ENCODE results near the gene DNAL4. TPM values are rescaled to one million over a fixed set of nuclear protein-coding genes. Genes with fewer than 3 reads are reported as not detected.

DNAL4 gene
- total RNA-seq, 4 donors from 2014 or later: 9.3 to 15.2 (median 12.8) TPM

DNA sequence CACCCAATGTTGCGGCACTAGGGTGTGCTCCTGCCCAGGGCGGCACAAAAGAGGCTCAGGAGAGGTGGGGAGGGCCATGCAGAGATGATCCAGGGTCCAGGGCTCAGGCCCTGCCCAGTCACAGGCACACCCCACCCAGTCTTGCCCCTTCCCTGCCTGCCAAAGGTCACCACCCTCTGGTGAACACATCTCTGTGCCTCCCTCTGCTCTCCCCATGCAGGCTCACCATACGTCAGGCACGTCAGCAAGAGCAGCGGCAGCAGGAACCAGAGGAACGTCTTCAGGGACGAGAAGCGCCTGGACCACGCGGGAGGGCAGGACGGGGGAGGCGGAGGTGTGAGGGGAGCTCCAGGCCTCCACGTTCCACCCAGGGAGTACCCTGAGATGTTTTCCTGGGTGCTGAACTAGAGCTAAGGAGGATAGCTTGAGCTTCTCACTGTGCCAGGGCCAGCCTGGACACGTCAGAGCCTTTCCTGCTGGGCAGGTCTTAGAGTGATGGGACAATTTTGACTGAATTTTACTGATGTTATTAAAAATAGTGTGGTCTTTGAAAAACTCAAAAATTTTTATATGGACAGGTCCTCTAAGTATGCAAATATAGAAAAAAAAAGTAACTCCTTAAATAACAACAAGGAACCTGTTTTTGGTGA lies 45.3 kb downstream of the DNAL4 start:
- peaks cover 93 to 100% (median 94%) of the 10 kb centered on the region in 4 donors for H3K36me3 ChIP-seq
- peaks cover 14 to 39% (median 36%) of the 10 kb centered on the region in 4 donors for H3K4me1 ChIP-seq
- DNase-seq (ENCODE audit: extremely low spot score): no peak
- H3K27me3 ChIP-seq: no peaks in the 10 kb centered on the region
- TF ChIP-seq POLR2AphosphoS5 (IDR thresholded peaks at IDR 0.05) (no peak), EP300 (IDR thresholded peaks at IDR 0.05) (no peak), POLR2A (IDR thresholded peaks at IDR 0.05; ENCODE audit: low read depth) (no peak)
- TF ChIP-seq, protein P1, sequence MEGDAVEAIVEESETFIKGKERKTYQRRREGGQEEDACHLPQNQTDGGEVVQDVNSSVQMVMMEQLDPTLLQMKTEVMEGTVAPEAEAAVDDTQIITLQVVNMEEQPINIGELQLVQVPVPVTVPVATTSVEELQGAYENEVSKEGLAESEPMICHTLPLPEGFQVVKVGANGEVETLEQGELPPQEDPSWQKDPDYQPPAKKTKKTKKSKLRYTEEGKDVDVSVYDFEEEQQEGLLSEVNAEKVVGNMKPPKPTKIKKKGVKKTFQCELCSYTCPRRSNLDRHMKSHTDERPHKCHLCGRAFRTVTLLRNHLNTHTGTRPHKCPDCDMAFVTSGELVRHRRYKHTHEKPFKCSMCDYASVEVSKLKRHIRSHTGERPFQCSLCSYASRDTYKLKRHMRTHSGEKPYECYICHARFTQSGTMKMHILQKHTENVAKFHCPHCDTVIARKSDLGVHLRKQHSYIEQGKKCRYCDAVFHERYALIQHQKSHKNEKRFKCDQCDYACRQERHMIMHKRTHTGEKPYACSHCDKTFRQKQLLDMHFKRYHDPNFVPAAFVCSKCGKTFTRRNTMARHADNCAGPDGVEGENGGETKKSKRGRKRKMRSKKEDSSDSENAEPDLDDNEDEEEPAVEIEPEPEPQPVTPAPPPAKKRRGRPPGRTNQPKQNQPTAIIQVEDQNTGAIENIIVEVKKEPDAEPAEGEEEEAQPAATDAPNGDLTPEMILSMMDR (IDR thresholded peaks at IDR 0.05): no peak
- peak overlapping the region in 1 of 4 donors; percentile 14 for H3K27ac ChIP-seq (replicated peaks in 1 of 4)
- intact Hi-C loops (cut with DNase I): no loop called here
- no peak overlapping the region for H3K4me3 ChIP-seq
- H3K9me3 ChIP-seq: no peaks in the 10 kb centered on the region
- WGBS: 86% methylated on average over 14 of the region's 14 CpGs

DNA sequence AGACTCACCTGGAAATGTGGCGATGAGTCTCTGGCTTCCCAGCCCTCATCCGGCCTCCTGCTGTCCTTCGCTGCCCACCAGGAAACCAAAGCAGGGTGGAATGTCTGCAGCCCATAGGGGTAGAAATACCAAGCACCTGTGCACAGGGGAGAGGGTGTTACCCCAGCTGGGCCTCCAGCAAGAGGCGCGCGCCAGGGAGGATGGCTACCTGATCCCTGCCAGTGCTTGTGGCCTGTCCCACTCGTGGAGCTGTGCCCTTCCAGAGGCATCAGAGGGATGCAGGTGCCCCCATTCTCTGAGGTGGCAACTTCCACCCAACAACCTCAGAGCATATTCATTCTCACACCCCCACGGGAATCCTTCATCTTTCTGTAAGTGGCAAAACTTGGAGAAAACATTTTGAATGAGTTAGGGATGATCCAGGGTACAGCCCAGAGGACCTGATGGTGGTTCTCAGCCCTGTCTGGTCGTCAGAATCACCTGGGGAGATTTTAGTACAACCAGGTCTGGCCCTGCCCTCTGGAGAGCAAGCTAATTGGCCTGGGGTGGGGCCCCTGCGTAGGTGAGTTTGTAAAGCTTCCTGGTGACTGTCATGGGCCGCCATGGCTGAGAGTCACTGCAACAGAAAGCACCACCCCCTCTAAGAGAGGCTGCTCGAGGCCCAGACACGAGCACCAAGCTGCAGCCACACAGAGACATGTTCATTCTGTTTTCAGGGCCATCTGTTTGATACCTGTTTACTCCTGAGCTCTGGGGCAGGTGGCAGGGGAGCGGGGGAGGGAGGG lies 48.1 kb downstream of the DNAL4 start:
- H3K27me3 ChIP-seq: no peaks in the 10 kb centered on the region
- peaks cover 0 to 12% (median 9%) of the 10 kb centered on the region in 4 donors for H3K4me1 ChIP-seq
- WGBS: 94% methylated on average over 9 of the region's 14 CpGs
- intact Hi-C loops (cut with DNase I): no loop called here
- H3K9me3 ChIP-seq: no peaks in the 10 kb centered on the region
- TF ChIP-seq POLR2AphosphoS5 (IDR thresholded peaks at IDR 0.05): no peak
- no peak for DNase-seq (ENCODE audit: extremely low spot score)
- H3K4me3 ChIP-seq: no peak overlapping the region
- no peak overlapping the region for H3K27ac ChIP-seq (replicated peaks in 1 of 4)
- H3K36me3 ChIP-seq: peaks cover 100% of the 10 kb centered on the region in 4 donors

DNA sequence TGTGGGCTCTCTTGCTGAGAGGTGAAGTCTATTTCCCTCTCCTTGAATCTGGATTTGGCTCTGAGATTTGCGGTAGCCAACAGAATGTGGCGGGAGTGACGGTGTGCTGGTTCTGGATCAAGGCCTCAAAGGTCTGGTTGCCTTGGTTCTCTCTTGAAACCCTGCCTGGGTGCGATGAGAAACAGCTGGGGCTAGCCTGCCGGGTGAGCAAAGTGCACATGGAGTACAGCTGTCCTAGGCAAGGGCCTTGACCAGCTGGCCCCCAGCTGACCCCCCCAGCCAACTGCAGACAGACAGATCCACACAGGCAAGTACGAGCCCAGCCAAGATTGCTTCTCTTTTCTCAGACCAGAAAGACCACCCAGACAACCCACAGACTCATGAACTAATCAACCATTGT lies 49.0 kb downstream of the DNAL4 start:
- Histone ChIP-seq H3K36me3 (peaks cover 100% of the 10 kb centered on the region in 4 donors), H3K4me1 (peaks cover 0 to 7% (median 5%) of the 10 kb centered on the region in 4 donors), H3K4me3 (no peak overlapping the region), H3K9me3 (no peaks in the 10 kb centered on the region), H3K27ac (replicated peaks in 1 of 4) (no peak overlapping the region), H3K27me3 (no peaks in the 10 kb centered on the region)
- no peak for DNase-seq (ENCODE audit: extremely low spot score)
- intact Hi-C loops (cut with DNase I): no loop called here
- TF ChIP-seq POLR2AphosphoS5 (IDR thresholded peaks at IDR 0.05) (no peak), EP300 (IDR thresholded peaks at IDR 0.05) (no peak)
- TF ChIP-seq, protein P1 (IDR thresholded peaks at IDR 0.05): no peak
- WGBS: 90% methylated on average over 4 of the region's 6 CpGs

DNA sequence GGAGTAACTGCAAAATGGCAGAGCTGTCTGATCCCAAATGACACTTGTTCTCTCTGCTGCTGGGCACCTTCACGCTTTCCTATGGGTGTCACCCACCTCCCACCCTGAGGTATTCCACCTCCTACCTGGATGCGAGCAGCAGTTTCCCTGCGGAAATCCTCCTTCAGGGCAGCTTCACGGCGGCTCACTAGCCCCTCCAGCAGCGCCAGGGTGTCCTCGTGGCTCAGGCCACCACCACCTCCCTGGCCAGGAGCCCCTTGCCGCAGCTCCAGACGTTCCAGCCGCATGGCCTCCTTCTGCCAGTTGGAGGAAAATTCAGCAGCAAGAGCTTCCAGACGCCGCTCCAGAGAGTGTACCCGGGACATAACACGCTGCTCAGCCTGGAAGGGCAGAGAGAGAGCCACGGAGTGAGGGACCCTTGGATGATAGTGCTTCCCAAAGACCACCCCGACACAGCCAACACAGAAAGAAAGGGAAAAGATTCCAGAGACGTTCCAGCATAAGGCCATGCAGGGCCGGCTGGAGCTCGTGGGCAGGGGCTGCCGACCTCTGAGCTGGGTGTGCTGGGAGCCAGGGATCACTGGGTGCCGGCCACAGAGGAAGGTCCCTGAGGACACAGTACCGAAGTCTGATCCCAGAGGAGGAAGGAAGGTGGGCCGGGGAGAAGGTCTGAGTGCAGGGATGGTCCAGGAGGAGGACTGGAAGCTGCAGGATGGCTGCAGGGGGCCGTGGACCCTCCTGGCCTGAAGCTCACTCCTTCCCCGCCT lies 51.6 kb downstream of the DNAL4 start:
- H3K27me3 ChIP-seq: no peaks in the 10 kb centered on the region
- peaks cover 100% of the 10 kb centered on the region in 4 donors for H3K36me3 ChIP-seq
- no peak for DNase-seq (ENCODE audit: extremely low spot score)
- no peak overlapping the region for H3K27ac ChIP-seq (replicated peaks in 1 of 4)
- no peak for TF ChIP-seq POLR2AphosphoS5 (IDR thresholded peaks at IDR 0.05)
- peaks cover 0 to under 1% (median 0%) of the 10 kb centered on the region in 4 donors for H3K4me1 ChIP-seq
- intact Hi-C loops (cut with DNase I): no loop called here
- no peaks in the 10 kb centered on the region for H3K9me3 ChIP-seq
- 91% methylated on average over 24 of the region's 25 CpGs for WGBS
- no peak overlapping the region for H3K4me3 ChIP-seq

DNA sequence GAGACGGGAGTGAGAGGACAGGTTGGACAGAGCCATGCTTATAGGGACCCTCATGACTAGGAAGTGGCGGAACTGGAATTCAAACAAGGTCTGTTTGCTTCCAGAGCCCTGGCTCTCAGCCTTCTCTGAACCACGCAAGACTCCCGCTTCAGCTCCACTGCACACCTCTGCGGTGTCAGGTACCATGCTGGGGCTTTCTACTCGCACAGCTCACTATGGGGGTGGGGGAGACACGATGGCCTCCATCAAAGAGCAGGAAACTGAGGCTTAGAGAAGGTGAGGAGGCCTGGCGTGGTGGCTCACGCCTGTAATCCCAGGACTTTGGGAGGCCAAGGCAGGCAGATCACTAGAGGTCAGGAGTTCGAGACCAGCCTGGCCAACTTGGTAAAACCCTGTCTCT lies 52.4 kb downstream of the DNAL4 start:
- no peak for DNase-seq (ENCODE audit: extremely low spot score)
- intact Hi-C loops (cut with DNase I): no loop called here
- Histone ChIP-seq H3K4me3 (no peak overlapping the region), H3K27ac (replicated peaks in 1 of 4) (no peak overlapping the region), H3K9me3 (no peaks in the 10 kb centered on the region), H3K36me3 (peaks cover 100% of the 10 kb centered on the region in 4 donors), H3K4me1 (no peaks in the 10 kb centered on the region), H3K27me3 (no peaks in the 10 kb centered on the region)
- TF ChIP-seq POLR2A (IDR thresholded peaks at IDR 0.05; ENCODE audit: low read depth) (no peak), POLR2AphosphoS5 (IDR thresholded peaks at IDR 0.05) (no peak)
- TF ChIP-seq, protein P1 (IDR thresholded peaks at IDR 0.05): no peak
- WGBS: 90% methylated on average over 6 of the region's 10 CpGs

Measured in esophagus muscularis mucosa (tissue), 4 donors.